H1 (cell line): ENCODE data around the gene PPP2R2B. TPM values are rescaled to one million over a fixed set of nuclear protein-coding genes. Genes with fewer than 3 reads are reported as not detected.

Source experiments
- KDM5A ChIP-seq: fragments of 200-600 bp; IDR thresholded peaks from 2 replicates; pipeline ENCODE4 v1.7.1; 2012; ENCODE audit warnings: mild to moderate bottlenecking, low read length, inconsistent platforms, mixed read lengths
- RNF2 ChIP-seq: fragments of 200-900, 300-1000 bp; sonication (generic); IDR thresholded peaks from 2 replicates; pipeline ENCODE4 v1.7.1; 2016; ENCODE audit warnings: borderline replicate concordance, low read depth, mild to moderate bottlenecking, antibody characterized with exemption, low read length; ENCODE audit not compliant: poor library complexity, severe bottlenecking; ENCODE audit errors: missing control alignments
- RXRA ChIP-seq: IDR thresholded peaks from 2 replicates; pipeline ENCODE4 v1.6.1; 2011; ENCODE audit warnings: low read depth, mild to moderate bottlenecking, low read length, moderate library complexity; ENCODE audit not compliant: insufficient read depth
- SP2 ChIP-seq: IDR thresholded peaks from 2 replicates; pipeline ENCODE4 v1.6.1; 2012; ENCODE audit warnings: mild to moderate bottlenecking, low read length, inconsistent platforms
- polyA plus RNA-seq, 7 experiments: library from polyadenylated mRNA; depleted of rRNA in 3 of 7; stranded (reverse) in 5 of 7; unstranded in 2 of 7; fragments of >200 nt in 5 of 7; fragments of 200-250 nt in 2 of 7; gene quantifications; 1 replicate in 5 of 7; 2 replicates in 1 of 7; 4 replicates in 1 of 7; pipeline versions ENCODE4 v1.2.1 to v1.2.3, GENCODE V29; 2011 to 2013; ENCODE audit warnings: missing spikeins in 2 of 7, mixed read lengths in 2 of 7
- total RNA-seq: library from RNA; stranded (reverse); fragmentation: NEBNext Ultra II Directional; extraction: Animal tissue kit (Norgen Biotek cat#: 25700); gene quantifications from 2 replicates; pipeline ENCODE4 v1.2.1, GENCODE V29; 2021

PPP2R2B gene
- total and polyA plus RNA-seq, 2 of the 8 experiments (the other 6 are each of a cell fraction or from before 2014, with no cell fraction given): 21.1 to 37.1 TPM

DNA sequence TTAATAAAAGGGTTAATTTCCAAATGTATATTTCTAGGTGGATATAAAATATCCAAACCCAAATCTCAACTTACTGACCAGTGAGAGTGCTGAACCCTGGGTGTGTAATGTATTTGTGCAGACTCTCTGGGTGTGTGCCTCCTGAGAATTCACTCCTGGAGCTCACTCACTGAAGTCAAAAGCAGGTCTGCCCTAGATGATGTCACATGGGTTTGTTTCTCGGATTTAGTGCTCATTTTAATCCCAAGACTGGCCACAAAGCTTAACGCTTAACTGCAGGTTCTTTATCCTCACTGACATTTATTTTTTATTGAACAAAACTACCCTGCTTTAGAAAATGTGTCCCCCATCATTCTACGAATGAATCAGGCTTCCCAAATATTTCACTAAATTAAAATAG, 179.4 kb downstream of the PPP2R2B start (continued):
- TF ChIP-seq RNF2 (no peak), SP2 (no peak), RXRA (no peak), KDM5A (no peak)
- TF ChIP-seq, all 59 proteins: peak for 0
